ENCODE measurements around the gene HNF1B. TPM values are rescaled to one million over a fixed set of nuclear protein-coding genes. Genes with fewer than 3 reads are reported as not detected.

HNF1B gene
- total RNA-seq, 1 donor from 2014 or later = 0.13 TPM

DNA sequence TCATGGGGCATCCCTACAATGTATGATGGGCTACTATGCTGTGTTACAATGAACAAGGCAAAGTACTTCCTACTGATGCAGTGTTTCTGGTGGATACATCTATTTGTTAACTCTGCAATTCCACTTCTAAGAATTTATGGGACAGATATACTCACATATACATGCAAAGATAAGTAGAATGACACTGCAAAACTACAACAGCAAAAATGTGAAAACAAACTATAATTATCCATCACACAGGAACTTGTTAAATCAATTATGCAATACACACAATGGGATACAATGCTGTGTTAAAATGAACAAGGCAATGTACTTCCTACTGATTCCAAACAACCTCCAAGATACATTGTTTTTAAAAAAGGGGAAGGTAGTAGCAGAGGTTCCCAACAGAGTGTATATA lies 104.8 kb downstream of the HNF1B start:
- DNase-seq (ENCODE audit: low spot score) = no peak
- H3K27ac Mint-ChIP-seq (ENCODE audit: unreplicated experiment) = no peak overlapping the region
- no peaks in the 10 kb centered on the region for H3K9me3 Mint-ChIP-seq (ENCODE audit: unreplicated experiment)
- peaks cover 18% of the 10 kb centered on the region for H3K4me1 Mint-ChIP-seq (ENCODE audit: unreplicated experiment)
- H3K27me3 Mint-ChIP-seq (ENCODE audit: unreplicated experiment) = no peaks in the 10 kb centered on the region
- TF ChIP-seq, protein P1, sequence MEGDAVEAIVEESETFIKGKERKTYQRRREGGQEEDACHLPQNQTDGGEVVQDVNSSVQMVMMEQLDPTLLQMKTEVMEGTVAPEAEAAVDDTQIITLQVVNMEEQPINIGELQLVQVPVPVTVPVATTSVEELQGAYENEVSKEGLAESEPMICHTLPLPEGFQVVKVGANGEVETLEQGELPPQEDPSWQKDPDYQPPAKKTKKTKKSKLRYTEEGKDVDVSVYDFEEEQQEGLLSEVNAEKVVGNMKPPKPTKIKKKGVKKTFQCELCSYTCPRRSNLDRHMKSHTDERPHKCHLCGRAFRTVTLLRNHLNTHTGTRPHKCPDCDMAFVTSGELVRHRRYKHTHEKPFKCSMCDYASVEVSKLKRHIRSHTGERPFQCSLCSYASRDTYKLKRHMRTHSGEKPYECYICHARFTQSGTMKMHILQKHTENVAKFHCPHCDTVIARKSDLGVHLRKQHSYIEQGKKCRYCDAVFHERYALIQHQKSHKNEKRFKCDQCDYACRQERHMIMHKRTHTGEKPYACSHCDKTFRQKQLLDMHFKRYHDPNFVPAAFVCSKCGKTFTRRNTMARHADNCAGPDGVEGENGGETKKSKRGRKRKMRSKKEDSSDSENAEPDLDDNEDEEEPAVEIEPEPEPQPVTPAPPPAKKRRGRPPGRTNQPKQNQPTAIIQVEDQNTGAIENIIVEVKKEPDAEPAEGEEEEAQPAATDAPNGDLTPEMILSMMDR (IDR thresholded peaks at IDR 0.05; ENCODE audit: unreplicated experiment) = no peak
- H3K36me3 Mint-ChIP-seq (ENCODE audit: low read depth, unreplicated experiment) = peaks cover 13% of the 10 kb centered on the region
- no peak overlapping the region for H3K4me3 Mint-ChIP-seq (ENCODE audit: unreplicated experiment)

DNA sequence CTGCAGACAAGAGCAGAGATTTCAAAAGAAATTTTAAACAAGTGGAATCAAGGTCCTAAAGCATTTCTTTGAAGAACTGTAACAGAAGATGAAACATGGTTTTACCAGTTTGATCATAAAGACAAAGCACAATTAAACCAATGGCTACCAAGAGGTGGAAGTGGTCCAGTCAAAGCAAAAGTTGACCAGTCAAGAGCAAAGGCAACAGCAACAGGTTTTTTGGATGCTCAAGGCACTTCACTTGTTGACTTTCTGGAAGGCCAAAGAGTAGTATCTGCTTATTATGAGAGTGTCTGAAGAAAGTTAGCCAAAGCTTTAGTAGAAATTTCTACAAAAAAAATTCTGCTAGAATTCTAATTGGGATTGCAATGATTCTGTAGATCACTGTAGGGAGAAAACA lies 106.9 kb downstream of the HNF1B start:
- no peak overlapping the region for H3K4me3 Mint-ChIP-seq (ENCODE audit: unreplicated experiment)
- H3K27me3 Mint-ChIP-seq (ENCODE audit: unreplicated experiment) = no peaks in the 10 kb centered on the region
- H3K4me1 Mint-ChIP-seq (ENCODE audit: unreplicated experiment) = peaks cover 15% of the 10 kb centered on the region
- H3K9me3 Mint-ChIP-seq (ENCODE audit: unreplicated experiment) = no peaks in the 10 kb centered on the region
- no peak for DNase-seq (ENCODE audit: low spot score)
- no peak overlapping the region for H3K27ac Mint-ChIP-seq (ENCODE audit: unreplicated experiment)
- peaks cover 13% of the 10 kb centered on the region for H3K36me3 Mint-ChIP-seq (ENCODE audit: low read depth, unreplicated experiment)
- TF ChIP-seq, protein P1 (IDR thresholded peaks at IDR 0.05; ENCODE audit: unreplicated experiment) = no peak

Other genes starting within 250 kb of the HNF1B start
- 49.5 TPM for gene SYNRG, start 135.6 kb downstream of the HNF1B start, total RNA-seq (ENCODE audit: unreplicated experiment)
- 35.5 TPM for gene DDX52, start 101.6 kb downstream of the HNF1B start, total RNA-seq (ENCODE audit: unreplicated experiment)
- not detected for gene TBC1D3K, start 179.4 kb upstream of the HNF1B start, total RNA-seq (ENCODE audit: unreplicated experiment)
- gene TBC1D3L, start 244.0 kb upstream of the HNF1B start, total RNA-seq (ENCODE audit: unreplicated experiment) = 20.9 TPM

Data from endothelial cell (in vitro differentiated cells).